HG03469 (cell line): Measurements from ENCODE around the gene NEDD4L.

Source experiments
- ATAC-seq: cut with Tn5 transposase; IDR thresholded peaks from one replicate; pipeline ENCODE4 v1.9.1; 2021; ENCODE audit warnings: mild to moderate bottlenecking, moderate library complexity, moderate number of reproducible peaks; ENCODE audit not compliant: unreplicated experiment

NEDD4L gene

DNA sequence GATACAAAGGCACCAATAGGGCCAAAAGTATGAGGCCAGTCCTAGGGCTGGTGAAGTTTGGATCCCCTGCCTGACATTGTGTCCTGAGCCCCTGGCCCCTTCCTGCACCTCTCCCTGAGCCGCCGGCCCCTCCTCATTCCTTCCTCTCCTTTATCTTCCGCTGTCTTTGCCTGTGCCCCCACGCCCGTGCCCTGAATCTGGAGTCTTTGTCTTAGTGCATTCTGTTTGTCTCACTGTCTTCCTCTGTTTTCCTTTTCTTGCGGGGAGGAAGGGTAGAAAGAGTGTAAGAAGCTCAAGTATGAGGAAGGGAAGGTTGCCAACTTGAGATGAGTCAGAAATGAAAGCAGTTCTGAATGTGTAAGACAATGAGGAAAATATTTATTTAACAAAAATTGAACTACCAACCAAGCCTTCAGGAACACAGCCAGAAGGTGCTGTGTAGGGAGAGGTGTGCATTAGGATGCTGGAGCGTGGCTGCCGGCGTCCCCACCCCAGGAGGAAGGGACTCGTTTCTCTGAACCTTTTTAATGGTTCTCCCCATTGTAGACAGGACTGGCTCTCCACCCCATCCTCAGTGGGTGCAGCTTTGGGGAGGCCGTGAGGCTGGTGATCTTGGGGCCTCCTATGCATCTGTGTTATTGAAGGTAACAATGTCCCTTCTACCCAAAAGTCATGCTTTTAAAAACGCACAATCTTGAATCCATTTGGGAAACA is 133.1 kb downstream of the NEDD4L start:
- no peak for ATAC-seq

DNA sequence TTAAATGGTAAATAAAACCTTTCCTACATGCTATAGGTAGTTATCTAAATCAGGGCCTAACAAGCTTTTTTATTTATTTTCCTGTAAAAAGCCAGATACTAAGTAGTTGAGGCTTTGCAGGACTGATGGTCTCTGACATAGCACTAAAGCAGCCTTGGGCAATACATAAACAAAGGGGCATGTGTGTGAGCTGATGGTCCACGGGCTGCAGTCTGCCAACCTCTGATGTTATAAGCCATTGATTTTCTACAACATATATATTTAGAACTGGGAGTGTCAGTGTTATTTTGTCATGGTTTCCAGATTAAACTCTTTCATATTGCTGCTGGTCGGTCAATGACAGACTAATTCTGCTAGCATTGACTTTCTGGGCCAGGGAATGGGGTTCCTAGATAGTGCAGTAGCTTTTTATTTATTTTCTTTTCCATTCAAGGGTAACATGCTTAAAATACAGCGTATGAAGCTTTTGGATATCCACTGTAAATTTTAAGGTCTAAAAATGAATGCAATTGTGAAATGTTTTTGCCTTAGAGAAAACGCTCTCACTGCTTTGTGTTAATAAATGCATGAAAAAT is 134.0 kb downstream of the NEDD4L start:
- no peak for ATAC-seq

DNA sequence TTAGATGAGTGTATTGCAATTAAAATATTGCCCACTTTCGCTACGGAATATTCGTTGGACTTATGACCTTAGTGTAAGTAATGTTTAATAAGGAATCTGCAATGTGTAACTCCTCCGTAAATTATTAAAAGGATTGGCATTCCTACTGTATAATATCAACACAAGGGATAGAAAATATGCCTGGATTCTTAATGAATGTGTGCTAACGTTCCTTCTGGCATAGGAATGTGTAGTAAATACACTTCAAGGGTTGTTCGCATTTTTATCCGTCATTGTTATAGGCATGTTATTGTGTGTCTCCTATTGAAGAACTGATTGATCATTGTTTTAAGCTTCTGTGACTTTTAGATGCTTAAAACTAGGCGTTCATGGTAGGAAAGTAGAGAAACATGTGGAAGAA is 134.5 kb downstream of the NEDD4L start:
- no peak for ATAC-seq

DNA sequence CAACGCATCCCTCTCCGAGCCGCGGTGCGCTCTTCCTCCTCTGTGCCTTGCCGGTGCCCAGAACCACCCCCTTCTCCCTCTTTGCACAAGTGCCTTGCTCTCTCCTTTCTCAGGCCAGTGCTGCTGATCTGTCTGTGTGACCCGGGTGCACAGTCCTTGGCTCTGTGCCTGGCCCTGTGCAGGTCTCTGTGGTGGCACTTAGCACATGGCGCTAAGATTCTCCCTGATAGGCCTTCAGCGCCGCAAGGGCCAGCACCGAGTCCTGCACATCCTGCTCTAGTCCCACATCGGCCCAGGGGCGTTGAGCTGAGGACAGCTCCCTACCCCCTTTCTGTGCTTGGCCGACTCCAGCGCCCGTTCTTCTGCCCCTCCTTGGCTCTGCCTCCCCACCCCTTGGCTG is 136.1 kb downstream of the NEDD4L start:
- ATAC-seq, result no peak

DNA sequence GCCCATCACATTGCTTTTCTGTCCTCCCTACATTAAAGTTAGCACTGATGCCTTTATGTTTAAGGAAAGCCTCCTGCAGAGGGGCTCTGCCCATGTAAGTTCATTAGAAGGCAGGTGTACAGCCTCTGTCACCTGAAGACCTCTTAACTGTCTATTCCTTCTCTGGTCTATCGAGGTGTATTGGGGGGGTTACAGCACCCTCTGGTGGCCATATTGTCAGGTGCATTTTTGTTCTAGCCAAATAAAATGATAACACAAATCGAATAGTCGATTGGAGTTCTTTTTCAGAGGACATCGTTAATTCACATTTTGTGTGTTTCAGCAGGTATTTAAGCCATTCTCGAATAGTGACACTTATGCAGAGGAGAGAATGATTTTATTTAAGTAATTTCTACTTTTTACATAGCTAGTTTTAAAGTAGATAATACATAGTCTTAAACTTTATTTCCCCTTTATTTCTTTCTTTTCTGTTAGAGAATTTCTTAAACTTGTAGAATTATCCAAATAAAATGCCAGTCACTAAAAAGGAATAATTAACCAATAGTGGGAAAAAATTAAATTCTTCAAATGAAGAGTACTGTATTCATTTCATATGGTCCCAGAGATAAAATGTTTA is 136.8 kb downstream of the NEDD4L start:
- ATAC-seq, result no peak

DNA sequence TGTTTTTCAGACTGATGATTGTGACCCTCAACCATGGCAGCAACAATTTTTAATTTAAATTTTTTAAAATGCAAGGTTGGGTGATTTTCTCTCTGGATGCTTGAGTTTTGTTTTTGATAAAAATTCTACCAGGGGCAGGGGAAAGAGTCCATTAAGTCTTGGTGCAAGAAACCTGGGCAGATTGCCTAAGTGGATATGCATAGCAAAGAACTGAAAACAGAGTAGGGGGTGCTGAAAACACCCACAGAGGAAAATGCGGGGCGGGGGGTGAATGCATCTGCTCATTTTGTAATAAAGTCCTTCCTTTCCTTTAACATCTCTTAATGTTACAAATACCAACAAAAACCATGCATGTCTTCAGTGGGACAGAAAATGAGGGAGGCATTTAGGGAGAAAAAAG is 138.0 kb downstream of the NEDD4L start:
- no peak for ATAC-seq

DNA sequence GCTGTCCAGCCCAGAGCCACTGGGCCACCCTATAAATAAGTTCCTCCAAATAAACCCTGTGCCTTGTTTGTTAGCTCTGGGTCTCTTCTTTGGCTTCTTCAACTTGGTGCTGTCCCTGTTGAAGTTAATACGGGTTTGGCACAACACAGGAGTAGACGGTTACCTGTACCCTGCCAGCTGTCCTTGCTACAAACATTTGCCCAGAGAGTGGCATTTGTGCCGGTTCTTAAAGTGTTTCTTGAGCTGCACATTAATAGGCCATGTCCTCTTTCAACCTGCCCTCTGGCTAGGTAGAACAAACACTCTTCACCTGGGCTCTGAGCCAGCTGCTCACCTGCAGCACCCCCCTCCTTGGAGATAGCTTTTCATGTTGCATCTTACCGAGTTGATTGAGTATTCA is 139.2 kb downstream of the NEDD4L start:
- no peak for ATAC-seq

DNA sequence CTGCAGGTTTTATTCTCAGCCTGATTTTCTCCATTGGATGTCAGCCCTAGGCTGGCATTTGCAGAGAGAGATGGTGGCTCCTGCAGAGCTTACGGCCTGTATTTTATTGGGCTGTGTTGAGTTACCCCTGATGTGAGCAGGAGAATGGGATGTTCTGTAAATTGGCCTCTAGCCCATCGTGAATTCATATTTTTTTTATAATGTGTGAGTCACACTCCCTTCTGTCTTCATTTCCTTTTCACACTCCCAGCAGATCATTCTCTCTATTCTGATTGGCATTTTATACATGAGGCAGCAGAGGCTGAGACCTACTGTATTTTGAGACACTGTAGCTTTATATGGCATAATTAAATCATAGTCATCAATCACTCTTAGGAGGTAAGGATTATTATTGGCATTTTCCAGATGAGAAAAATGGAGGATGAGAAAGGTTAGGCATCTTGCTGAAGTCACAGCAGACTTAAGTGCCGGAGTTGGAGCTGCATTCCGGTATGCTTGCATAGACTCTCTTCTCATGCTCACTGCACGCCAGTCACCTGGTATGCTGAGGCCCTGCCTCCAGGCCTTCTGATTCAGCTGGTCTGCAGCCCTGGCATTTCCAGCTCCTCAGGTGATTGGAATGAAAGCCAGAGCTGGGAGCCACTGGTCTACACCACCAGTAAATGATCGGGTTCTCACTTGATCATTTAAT is 142.4 kb downstream of the NEDD4L start:
- no peak for ATAC-seq

DNA sequence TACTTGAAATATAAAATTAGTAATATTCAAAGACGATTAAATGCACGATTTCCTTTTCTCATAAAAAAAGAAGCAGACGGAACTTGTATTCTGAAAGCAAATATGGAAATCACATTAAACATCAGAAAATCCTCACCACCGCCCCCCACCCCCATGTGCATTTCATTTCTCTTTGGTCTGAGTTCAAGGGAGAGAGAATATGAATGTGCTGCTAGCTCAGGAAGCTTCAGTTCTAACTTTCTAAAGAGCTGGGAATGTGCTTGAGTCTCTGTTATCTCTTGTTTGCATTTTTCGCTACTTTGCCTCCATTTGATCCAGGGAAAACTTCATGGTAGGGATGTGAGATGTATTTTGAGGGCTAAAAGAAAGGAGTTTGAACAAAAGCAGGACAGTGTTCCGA is 143.6 kb downstream of the NEDD4L start:
- no peak for ATAC-seq

DNA sequence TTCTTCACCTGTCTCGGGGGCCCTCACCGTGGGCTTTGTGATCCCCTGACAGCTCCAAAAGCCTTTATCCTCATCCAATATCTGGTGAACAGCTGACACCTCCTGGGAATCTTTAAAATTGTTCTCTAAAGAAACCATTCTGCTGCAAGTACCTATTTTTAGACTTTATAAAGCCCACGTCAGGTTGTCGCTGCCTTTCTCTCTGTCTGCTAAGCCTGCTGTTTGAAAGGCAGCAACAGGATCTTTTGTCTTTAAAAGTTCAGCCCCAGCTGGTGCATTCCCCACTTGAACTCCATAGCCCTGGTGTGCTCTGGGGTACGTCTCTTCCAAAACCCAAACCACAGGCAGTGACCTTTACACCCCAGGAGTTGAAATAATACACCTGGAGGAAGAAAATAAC is 145.0 kb downstream of the NEDD4L start:
- ATAC-seq, result no peak

DNA sequence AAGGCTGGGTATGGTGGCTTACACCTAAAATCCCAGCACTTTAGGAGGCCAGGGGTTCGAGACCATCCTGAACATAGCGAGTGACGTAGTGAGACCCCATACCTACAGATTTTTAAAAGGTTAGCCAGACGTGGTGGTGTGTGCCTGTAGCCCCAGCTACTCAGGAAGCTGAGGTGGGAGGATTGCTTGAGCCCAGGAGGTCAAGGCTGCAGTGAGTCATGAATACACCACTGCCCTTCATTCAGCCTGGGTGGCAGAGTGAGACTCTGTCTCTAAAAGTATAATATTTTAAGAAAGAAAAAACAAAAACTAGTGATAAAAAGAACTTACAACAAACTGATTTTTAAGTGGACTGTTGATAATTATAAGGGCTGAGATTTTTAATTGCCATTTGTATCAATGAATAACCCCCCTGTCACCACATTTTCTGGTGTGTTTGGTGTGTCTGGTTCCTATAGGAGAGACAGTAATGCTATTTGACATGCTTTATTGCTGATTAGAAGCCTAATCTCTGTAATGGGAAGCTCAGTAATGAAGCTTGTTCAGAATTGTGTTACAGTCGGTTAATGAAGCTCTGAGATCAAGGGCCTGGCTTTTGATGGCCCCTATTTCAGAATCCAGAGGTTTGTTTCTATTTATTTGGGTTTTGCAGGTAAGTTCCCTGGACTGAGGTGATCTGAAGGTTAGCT is 147.0 kb downstream of the NEDD4L start:
- no peak for ATAC-seq

DNA sequence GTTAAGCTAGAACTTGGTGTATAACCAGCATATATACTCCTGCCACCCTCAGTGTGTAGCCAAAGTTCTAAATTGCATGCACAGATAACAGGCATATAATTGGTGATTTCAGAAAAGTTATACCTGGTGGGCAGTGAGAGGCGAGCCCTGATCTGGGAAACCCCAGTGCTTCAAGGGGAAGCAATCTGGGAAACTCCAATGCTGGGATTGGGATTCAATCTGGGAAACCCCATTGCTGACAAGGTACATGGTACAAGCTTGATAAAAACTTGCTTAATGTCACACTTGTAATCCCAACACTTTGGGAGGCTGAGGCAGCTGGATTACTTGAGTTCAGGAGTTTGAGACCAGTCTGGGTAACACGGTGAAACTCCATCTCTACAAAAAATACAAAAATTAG is 147.6 kb downstream of the NEDD4L start:
- ATAC-seq, result no peak

DNA sequence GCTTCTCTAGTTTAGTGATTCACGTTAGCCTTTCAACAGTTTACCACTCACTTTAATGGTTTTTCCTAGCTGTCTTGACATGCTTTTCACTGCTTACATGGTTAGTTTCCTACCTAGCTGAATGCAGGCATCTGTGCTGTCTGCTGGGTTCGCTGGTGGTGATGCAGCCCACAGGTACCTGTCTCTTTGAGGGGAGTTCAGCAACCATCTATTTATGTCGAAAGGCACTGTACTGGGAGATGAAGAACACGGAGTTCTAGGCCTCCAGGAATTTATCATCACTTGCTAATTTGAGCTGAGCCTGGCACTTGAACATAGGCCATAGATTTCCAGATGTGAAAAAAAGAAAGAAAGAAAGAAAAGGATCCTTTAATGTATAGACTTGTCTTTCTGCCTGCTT is 148.5 kb downstream of the NEDD4L start:
- no peak for ATAC-seq

DNA sequence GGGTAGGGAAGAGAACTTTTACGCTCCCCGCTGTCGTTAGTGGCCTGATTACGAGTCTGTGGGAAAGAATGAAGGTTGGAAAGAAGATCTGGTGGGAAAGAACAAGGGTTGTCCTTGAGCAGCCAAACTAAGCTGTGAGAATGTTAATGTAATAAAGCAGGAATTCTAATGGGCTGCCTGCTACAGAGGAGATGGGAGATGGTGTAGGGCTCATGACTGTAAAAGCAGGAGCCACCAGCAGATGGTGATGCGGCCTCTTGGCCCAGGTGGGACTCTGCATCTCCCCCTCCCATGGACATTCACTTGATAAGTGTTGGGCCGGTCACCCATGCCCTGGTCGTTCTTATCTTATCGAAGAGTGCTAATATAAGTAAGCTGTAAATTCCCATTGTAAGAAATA is 150.0 kb downstream of the NEDD4L start:
- ATAC-seq, result no peak

DNA sequence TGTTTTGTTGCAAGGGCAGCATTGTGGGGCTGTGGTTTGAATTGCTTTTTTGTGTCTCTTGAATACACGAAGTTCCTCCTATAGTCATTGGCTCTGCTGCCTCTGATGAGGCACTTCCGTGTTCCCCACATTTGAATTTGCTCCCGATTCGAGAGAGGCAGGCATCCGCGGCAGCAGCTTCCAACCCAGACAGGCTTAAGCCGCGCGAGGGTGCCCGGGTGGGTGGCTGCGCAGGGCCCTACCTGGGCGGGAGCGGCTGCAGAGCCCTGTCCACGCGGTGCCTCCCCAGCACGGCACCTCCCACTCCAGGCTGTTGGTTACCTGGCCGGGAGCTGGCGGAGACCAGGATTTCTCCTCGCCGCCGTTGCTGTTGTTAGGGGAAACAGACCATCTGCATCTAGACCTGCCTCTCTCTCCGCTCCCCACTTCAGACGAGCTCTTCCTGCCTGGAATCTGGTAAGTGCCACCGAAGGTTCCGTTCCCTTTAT is 151.3 kb downstream of the NEDD4L start:
- no peak for ATAC-seq

DNA sequence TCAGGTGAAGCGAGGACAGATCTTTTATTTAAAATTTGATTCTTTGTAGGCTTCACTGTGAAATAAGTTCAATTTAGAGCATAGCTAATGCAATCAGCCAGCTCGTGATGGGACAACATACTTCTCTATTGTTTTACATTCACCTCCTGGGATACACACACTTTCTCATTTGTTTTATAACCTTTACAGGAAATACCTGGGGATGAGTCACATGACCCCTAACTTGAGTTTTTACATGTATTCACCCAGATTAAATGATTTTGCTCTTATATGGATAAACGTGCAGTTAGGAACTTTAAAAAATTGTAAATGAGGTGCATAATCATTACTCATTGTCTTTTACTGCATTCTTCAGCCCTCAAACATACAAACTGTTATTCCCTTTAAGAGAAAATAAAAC is 152.1 kb downstream of the NEDD4L start:
- no peak for ATAC-seq

DNA sequence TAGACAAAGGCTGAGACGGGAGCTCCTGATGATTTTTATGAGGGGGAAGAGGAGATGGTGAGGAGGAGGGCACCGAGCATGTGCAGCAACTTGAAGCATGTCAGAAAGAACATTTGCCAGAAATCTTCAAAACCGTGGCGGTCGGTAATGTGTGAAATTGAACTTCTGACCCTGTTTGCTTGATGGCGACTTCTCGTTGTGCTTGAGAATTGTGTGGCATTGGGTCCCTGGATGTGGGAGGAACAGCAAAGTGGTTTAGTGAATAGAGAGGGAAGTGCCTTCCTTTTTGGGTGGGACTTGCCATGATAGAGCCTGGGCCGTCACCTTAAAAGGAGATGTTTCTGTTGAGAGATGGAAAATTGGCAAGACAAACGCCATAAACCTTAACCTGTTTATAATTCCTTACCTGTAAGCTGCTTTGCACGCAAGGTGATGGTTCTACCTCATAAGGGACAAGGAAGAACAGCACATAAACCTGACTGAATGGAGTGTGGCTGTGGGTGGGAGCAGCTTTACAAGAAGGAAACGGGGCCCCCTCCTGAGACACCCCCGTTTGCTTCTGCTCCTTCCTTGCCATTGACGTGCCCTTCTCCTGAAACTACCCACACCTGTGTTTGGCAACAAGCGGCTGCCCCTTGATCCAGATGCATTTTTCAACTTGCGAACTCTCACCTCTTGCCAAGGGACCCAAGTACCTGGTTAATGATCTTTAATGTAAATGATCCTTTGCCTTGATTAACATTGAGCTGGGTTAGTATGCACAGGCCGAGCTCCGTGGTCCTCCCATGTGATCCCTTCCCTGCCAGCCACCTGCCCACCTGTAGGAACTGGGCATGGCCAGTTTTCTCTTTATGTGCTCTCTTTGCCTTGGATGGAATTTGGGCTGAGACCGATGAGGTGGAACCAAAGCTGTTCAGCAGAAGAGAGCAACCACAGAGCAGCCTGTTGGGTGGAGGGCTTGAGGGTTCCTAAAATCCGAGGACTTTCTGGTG is 153.2 kb downstream of the NEDD4L start:
- ATAC-seq, result no peak

DNA sequence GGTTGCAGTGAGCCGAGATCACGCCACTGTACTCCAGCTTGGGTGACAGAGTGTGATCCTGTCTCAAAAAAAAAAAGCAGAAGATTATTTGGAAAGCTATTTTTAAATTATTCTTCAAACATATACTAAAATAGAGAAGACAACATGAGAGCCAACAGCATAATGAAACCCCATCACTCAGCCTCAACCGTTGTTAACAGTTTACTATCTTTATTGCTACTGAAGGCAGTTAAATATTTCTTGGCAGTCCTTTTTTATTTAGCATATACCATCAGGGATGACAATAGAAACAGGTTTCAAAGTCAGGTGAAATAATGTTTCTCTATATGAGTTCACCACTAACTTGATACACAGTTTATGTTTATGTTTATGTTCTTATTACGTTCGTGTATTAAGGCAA is 157.2 kb downstream of the NEDD4L start:
- no peak for ATAC-seq

DNA sequence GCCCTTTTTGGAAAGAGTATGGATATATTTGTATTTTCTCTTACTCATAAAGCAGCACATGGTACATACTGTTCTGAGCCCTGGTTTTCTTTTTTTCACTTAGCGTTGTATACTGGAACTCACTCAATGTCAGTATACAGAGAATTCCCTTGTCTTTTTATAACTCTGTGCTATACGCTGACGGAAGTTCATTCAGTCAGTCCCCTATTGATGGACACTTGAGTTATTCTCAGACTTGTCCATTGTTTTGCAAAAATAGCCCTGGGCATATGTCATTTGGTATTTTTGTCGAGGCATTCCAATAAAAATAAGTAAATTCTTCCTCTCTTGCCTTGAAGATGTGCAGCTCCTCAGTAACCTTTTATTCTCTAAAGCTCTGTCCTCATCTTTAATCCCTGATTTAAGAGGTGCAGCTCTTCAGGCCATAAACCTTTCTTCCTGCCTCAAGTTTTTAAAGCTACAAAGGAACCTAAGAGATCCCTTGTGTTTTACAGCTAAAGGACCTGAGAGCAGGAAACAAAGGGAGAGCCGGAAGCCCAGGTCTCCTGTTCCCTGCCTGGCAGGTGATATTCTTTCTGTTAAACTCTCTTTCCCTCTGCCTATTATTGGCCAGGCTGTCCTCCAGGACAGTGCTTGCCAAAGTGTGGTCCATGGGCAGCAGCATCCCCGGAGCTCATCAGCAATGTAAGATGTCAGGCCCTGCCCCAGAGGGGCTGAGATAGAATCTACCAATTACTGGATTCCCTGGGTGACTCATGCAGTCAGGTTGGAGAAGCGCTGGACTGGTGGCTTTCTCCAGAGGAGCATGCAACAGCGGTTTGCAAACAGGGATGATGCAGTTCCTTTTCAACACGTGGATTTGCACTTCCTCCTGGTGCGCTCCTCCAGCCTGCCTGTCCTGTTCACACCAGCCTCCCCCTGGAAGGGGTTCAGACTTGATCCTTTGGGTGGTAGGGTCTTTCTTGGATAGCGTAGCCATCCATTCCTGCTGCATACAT is 158.0 kb downstream of the NEDD4L start:
- no peak for ATAC-seq
